ENCODE data around the gene LLCFC1. TPM values are rescaled to one million over a fixed set of nuclear protein-coding genes. Genes with fewer than 3 reads are reported as not detected.

LLCFC1 gene
- total and polyA plus RNA-seq, 11 donors, result not detected

Other genes with a start within 250 kb of the LLCFC1 start
- gene PRSS1, start 190.0 kb upstream of the LLCFC1 start, total RNA-seq, result 1 to 10 TPM in 5 of 9 donors, not detected in 4; 2.6 to 4.3 (median 3.2) TPM
- 1 to 10 TPM in 1 of 2 donors, not detected in 1; 1.3 TPM for gene PRSS1, start 190.0 kb upstream of the LLCFC1 start, polyA plus RNA-seq
- gene PRSS2, start 168.5 kb upstream of the LLCFC1 start, total RNA-seq, result 1 to 10 TPM in 5 of 9 donors, not detected in 4; 2.2 to 8.4 (median 6.1) TPM
- 1 to 10 TPM in 1 of 2 donors, not detected in 1; 1.0 TPM for gene PRSS2, start 168.5 kb upstream of the LLCFC1 start, polyA plus RNA-seq
- gene EPHB6, start 84.4 kb upstream of the LLCFC1 start, total RNA-seq, result 10 to 100 TPM in 1 of 9 donors, 1 to 10 TPM in 8; 1.5 to 20.3 (median 3.3) TPM
- 1 to 10 TPM; 1.6 to 4.2 TPM for gene EPHB6, start 84.4 kb upstream of the LLCFC1 start, polyA plus RNA-seq
- under 1 TPM in 1 of 9 donors, not detected in 8; 0.68 TPM for gene TRPV6, start 53.7 kb upstream of the LLCFC1 start, total RNA-seq
- gene TRPV6, start 53.7 kb upstream of the LLCFC1 start, polyA plus RNA-seq, result not detected
- gene TRPV5, start 5.7 kb upstream of the LLCFC1 start, total RNA-seq, result not detected
- gene TRPV5, start 5.7 kb upstream of the LLCFC1 start, polyA plus RNA-seq, result not detected
- 1 to 10 TPM in 3 of 9 donors, under 1 TPM in 2, not detected in 4; 0.52 to 1.8 (median 1.2) TPM for gene KEL, start 22.9 kb downstream of the LLCFC1 start, total RNA-seq
- gene KEL, start 22.9 kb downstream of the LLCFC1 start, polyA plus RNA-seq, result under 1 TPM; 0.17 to 0.19 TPM
- under 1 TPM in 1 of 9 donors, not detected in 8; 0.29 TPM for gene OR9A2, start 87.6 kb downstream of the LLCFC1 start, total RNA-seq
- gene OR9A2, start 87.6 kb downstream of the LLCFC1 start, polyA plus RNA-seq, result not detected
- gene OR6V1, start 112.9 kb downstream of the LLCFC1 start, total RNA-seq, result not detected
- gene OR6V1, start 112.9 kb downstream of the LLCFC1 start, polyA plus RNA-seq, result not detected
- not detected for gene PIP, start 192.6 kb downstream of the LLCFC1 start, total RNA-seq
- gene PIP, start 192.6 kb downstream of the LLCFC1 start, polyA plus RNA-seq, result not detected
- gene TAS2R39, start 243.9 kb downstream of the LLCFC1 start, total RNA-seq, result not detected
- not detected for gene TAS2R39, start 243.9 kb downstream of the LLCFC1 start, polyA plus RNA-seq